ENCODE results near the gene CYP4F3. TPM values are rescaled to one million over a fixed set of nuclear protein-coding genes. Genes with fewer than 3 reads are reported as not detected.
A peak's percentile ranks its signal among the peaks of the same experiment; 100 is the strongest.
"Not testable (repeated sequence)": the region's sequence is repeated elsewhere in the genome, so short reads cannot be mapped to it uniquely, and the experiment has no call there.

CYP4F3 gene
- total RNA-seq, 1 donor from 2014 or later, result not detected

- DNase-seq (ENCODE audit: extremely low read depth, low read depth, low spot score), result no peak
These were observed 25.5 kb downstream of the CYP4F3 start for GRCh38 chr19:15666186-15666585.

DNA sequence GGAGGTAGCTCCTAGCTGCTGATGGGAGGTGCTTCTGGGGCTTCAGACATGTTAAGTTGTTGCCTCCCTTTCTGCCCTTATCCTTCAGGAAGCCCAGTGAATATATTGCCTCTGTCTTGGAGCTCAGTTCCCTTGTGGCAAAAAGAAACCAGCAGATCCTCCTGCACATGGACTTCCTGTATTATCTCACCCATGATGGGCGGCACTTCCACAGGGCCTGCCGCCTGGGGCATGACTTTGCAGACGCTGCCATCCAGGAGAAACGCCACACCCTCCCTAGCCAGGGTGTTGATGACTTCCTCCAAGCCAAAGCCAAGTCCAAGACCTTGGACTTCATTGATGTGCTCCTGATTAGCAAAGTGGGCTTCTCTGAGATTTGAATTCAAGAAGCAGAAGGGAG is 26.2 kb downstream of the CYP4F3 start:
- DNase-seq (ENCODE audit: extremely low read depth, low read depth, low spot score), result no peak

DNA sequence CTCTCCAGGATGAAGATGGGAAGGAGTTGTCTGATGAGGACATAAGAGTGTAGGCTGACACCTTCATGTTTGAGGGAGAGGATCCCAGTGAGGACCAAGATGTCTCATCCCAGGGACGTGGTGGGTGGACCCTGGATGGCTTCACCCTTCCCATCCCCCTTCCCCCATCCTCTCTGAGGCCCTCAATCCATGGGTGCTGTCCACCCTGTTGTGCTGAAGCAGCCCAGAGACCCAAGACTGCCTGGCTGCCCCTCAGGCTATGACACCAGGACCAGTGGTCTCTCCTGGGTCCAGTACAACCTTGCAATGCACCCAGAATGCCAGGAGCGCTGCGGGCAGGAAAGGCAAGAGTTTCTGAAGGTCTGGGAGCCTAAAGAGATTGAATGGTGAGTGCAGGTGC is 28.7 kb downstream of the CYP4F3 start:
- DNase-seq (ENCODE audit: extremely low read depth, low read depth, low spot score), result no peak

DNA sequence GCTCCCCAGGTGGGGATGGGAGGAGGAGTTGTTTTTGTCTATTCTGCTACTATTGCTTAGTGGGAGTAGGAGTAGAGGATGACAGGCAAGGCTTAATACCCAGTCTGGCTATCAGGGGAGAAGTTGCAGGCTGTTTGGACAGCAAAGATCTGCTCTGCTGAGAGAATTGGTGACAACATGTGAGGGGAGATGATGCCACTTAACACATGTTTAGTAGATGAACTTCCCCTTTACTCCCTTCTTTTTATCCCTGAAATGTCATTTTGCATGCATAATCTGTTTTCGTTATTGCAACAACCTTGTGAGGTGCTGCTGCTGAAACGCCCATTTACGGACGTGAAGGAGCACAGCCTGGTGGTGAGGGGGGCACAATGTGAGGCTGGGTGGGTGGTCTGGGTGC is 29.2 kb downstream of the CYP4F3 start:
- DNase-seq (ENCODE audit: extremely low read depth, low read depth, low spot score), result no peak

DNA sequence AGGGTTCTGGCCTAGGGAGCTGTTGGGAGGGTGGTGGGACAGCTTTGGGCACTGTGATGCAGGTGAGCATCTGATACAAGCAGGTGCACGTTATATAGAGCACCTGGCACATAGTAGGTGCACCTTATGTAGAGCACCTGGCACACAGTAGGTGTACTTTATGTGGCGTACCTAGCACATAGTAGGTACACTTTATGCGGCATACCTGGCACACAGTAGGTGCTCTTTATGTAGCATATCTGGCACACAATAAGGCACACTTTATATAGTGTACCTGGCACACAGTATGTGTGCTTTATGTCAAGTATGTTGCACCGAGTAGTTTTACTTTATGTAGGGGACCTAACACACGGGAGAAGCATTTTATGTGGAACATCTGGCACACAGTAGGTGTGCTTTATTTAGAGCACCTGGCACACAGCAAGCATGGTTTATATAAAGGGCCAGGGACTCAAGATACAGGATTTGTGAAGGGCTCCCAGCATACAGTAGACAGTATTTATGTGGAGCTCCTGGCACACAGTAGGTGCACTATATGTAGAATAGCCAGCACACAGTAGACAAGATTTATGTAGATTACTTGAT is 30.6 kb downstream of the CYP4F3 start:
- no peak for DNase-seq (ENCODE audit: extremely low read depth, low read depth, low spot score)

DNA sequence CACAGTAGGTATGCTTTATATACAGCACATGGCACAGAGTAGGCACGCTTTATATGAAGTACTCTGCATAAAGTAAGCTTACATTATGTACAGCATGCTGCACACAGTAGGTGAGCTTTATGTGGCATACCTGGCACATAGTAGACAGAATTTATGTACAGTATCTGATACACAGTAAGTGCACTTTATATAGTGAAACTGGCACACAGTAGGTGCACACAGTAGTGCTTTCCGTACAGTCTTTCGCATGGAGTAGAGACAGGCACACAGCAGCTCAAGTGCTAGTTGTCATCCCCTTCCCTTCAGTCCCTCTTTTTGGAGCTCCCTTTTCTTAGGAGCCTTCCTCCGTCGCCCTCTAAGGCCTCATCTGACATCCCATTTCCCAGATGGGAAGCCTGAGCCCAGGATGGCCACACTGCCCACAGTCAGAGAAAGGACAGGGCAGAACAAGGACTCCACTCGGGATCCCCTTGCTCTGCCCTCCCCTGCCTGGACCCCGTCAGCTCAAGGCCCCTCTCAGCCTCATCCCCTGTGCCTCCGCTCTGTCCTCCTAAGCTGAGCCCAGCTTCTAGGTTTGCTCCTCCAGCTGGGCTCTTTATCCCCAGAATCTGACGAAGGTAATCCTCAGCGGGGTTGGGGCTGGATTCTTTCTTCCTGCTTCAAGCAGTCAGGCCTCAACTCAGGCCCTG is 31.3 kb downstream of the CYP4F3 start:
- DNase-seq (ENCODE audit: extremely low read depth, low read depth, low spot score), result no peak

DNA sequence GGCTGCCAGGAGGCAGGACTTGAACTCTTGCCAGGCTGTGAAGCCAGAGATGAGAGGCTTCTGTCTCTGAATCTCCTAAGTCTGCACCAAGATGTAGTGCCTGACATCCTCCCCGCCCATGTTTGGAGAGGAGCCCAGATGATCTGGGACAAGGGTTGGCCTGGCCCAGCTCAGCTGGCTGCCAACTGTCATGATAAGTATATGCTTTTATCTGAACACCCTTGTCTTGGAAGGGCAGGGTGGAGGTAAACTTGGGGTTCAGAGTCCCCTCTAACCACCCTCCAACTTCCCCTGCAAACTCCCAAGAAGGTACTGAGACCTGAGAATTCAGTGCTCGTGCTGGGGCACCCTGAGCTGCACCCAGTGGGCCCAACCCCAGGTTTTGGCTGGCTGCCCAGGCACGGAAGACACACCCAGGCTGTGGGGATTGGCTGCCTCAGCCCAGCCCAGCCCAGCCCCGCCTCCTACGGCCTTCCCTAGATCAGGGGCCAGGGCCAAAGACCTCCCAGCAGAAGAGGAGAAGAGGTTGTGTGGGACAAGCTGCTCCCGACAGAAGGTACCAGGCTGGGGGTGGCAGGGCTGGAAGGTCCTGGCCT is 32.0 kb downstream of the CYP4F3 start, which contains the start of gene CYP4F12:
TSS of gene CYP4F12 (plus strand) at position 508 of the 596 bp plus-strand sequence. CDS start 443 bp downstream, outside the sequence.
- DNase-seq (ENCODE audit: extremely low read depth, low read depth, low spot score), result no peak

GRCh38 chr19:15673176-15673654 is 32.5 kb downstream of the CYP4F3 start:
- DNase-seq (ENCODE audit: extremely low read depth, low read depth, low spot score), result no peak

GRCh38 chr19:15675560-15675959 is 34.9 kb downstream of the CYP4F3 start:
- no peak for DNase-seq (ENCODE audit: extremely low read depth, low read depth, low spot score)

GRCh38 chr19:15679089-15679488 is 38.4 kb downstream of the CYP4F3 start:
- no peak for DNase-seq (ENCODE audit: extremely low read depth, low read depth, low spot score)

DNA sequence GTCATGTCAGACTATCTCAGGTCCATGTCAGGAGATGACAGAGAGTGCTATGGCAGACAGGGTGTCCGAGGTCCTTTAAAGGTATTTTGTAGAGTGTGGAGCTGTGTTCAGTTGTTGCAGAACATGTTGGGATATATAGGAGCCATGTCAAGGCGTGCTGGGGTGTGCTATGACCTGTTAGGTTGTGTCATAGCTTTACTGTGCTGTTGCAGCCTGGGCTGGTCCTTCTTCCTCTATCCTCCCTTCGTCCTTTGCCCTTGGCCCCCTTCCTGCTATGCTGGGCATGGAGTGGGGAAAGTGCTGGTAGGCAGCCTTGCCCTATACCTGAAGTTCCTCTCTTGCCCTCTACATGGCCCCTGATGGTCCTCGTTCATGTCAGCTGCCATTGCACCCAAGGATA is 39.2 kb downstream of the CYP4F3 start:
- not testable (repeated sequence) for DNase-seq (ENCODE audit: extremely low read depth, low read depth, low spot score)

- DNase-seq (ENCODE audit: extremely low read depth, low read depth, low spot score), result no peak
These were observed 40.0 kb downstream of the CYP4F3 start for GRCh38 chr19:15680478-15681322.

DNA sequence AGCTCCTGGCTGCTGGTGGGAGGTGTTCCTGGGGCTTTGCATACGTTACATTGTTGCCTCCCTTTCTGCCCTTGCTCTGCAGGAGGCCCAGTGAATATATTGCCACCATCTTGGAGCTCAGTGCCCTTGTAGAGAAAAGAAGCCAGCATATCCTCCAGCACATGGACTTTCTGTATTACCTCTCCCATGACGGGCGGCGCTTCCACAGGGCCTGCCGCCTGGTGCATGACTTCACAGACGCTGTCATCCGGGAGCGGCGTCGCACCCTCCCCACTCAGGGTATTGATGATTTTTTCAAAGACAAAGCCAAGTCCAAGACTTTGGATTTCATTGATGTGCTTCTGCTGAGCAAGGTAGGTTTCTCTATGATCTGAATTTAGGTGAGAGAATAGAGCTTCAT is 42.7 kb downstream of the CYP4F3 start:
- DNase-seq (ENCODE audit: extremely low read depth, low read depth, low spot score), result no peak

DNA sequence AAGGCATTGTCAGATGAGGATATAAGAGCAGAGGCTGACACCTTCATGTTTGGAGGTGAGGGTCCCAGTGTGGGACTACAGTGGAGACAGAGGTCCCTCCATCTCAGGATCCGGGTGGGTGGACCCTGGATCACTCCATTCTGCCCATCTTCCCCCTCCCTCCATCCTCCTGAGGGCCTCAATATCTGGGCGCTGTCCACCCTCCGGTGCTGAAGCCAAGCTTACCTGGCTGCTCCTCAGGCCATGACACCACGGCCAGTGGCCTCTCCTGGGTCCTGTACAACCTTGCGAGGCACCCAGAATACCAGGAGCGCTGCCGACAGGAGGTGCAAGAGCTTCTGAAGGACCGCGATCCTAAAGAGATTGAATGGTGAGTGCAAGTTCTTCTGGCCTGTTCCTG is 44.1 kb downstream of the CYP4F3 start:
- no peak for DNase-seq (ENCODE audit: extremely low read depth, low read depth, low spot score)

DNA sequence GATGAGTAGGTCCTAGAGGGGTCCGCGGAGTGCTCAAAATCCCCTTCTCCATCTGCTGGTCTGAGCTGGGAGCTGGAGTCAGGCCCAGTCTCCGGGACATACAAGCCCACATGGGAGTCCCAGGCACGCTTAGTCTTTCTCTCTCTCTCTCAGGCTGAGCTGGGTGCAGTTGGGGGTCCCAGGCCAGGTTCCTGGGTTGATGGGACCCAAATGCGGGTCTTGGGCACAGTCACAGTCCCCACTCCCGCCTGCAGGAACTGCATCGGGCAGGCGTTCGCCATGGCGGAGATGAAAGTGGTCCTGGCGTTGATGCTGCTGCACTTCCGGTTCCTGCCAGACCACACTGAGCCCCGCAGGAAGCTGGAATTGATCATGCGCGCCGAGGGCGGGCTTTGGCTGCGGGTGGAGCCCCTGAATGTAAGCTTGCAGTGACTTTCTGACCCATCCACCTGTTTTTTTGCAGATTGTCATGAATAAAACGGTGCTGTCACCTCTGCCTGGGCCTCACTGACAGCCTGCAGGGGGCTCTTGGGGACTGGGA is 56.0 kb downstream of the CYP4F3 start:
- DNase-seq (ENCODE audit: extremely low read depth, low read depth, low spot score), result no peak

DNA sequence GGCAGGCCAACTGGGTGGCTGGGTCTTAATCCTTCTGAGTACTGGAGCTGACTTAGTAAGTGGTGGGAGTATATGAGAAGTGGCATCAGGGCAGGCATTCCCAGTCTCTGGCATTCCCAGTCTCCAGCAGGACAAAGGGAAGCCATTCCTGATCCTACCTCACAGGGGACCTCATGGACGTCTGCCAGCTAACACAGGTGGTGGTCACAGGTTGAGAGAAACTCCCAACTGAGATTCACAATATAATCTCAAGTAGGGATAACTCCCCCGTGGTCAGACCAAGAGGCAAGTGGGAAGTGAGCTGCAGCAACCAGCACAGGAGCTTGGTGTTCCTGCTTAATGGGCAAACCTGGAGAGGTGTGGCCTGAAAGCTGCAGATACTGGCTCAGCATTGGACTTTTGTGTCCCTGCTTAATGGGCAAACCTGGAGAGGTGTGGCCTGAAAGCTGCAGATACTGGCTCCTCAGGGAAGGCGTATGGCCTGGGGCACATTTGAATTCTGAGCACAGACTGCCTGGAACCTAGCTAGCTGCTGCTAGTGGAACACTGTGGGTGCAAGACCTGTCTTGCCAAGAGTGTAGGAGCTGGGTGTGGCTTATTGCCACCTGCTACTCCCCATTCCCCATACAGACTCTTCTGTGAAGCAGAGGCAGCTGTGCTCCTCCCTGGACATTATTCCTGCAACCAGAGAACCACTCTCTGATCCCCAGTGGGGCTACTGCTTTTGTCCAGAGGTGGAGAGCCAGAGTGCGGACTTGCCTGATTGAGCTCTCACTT is 61.2 kb downstream of the CYP4F3 start:
- no peak for DNase-seq (ENCODE audit: extremely low read depth, low read depth, low spot score)

- peak; percentile 12 for DNase-seq (ENCODE audit: extremely low read depth, low read depth, low spot score)
These were observed 61.8 kb downstream of the CYP4F3 start for GRCh38 chr19:15702534-15702930.
